Measurements from ENCODE around the gene TIGD3.

TIGD3 gene

GRCh38 chr11:65373839-65374580, 19.5 kb downstream of the TIGD3 start:
- DNase-seq = no peak

DNA sequence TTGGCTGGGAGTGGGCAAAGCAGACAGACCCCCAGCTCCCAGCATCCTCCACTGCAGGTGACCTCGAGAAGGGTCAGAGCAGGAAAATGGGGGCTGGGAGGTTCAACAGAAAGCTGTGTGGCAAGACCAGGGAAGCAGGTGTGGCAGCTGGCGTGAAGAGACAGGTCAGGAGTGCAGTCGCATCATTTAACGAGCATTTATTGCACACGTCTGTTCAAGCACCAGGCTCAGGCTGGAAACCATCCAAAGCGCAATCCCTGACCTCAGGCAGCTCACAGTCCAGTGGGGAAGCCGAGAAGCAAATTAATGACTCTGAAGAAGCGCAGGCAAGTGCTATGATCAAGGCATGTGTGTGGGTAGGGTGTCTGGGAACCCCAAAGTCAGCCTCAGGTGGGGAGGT, 20.5 kb downstream of the TIGD3 start:
- no peak for DNase-seq

DNA sequence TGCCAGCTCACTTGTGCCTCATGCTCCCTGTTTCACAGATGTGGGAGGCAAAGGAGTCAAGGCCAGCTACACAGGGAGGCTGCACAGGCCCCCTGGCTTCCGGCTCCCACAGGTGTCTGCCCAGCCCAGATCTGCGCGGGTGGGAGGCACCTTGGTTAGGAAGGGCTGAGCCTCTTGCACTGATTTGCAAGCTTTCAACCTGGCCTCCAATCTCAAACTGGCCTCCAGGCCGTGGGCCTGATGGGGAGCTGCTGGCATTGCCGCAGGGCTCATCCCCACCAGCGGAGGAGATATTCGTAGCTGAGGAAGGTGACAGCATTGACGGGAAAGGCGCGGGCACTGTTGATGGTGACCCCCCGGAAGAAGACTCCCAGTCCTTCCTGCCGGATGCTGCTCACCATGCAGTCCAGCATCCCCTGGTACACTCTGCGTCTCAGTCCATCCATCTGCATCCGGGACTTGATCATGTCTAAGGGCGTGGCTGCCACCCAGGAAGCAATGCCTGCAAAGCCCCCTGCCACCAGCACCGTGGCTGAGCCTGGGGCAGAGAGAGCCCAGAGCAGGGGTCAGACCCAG, 21.7 kb downstream of the TIGD3 start:
- DNase-seq = no peak

GRCh38 chr11:65377036-65377435, 22.5 kb downstream of the TIGD3 start:
- no peak for DNase-seq

- no peak for DNase-seq
These were observed 23.2 kb downstream of the TIGD3 start for GRCh38 chr11:65377777-65378176.

DNA sequence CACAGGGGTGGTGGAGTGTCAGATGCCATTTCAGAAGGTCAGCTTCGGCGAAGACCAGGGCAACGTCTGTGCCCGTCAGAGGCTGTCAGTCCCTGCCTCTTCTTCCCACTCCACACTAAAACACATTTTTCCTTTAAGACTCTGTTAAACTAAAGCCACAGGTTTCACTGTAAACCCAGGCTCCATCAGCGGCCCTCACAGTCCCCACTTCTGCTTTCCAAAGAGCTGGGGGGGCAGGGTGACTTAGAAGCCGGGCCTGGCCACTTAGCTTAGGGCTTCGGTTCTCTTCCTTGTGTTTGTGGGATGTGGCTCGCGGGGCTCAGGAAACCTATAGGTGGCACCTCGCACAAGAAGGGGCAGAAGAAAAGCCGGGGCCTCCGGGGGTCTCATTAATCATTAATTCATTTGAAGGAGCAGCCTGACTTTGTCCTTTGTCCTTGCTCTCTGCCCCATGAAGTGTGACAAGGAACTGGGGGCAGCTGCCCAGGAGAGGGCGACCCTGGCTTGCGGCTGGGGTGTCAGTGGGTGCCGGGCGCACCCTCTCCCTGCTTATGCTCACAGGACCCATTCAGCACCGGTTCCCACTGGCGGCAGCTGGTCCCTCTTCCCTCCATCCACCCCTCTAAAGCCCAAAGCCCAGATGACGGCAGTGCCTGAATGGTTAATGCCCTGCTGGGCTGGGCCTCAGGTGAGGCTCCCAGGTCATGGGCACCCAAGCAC, 23.8 kb downstream of the TIGD3 start:
- DNase-seq = no peak

GRCh38 chr11:65378928-65379638, 24.5 kb downstream of the TIGD3 start:
- no peak for DNase-seq

GRCh38 chr11:65379698-65380459, 25.3 kb downstream of the TIGD3 start:
- DNase-seq = no peak

GRCh38 chr11:65380460-65381119, 26.0 kb downstream of the TIGD3 start:
- DNase-seq = no peak

GRCh38 chr11:65381716-65382032, 27.1 kb downstream of the TIGD3 start:
- no peak for DNase-seq

DNA sequence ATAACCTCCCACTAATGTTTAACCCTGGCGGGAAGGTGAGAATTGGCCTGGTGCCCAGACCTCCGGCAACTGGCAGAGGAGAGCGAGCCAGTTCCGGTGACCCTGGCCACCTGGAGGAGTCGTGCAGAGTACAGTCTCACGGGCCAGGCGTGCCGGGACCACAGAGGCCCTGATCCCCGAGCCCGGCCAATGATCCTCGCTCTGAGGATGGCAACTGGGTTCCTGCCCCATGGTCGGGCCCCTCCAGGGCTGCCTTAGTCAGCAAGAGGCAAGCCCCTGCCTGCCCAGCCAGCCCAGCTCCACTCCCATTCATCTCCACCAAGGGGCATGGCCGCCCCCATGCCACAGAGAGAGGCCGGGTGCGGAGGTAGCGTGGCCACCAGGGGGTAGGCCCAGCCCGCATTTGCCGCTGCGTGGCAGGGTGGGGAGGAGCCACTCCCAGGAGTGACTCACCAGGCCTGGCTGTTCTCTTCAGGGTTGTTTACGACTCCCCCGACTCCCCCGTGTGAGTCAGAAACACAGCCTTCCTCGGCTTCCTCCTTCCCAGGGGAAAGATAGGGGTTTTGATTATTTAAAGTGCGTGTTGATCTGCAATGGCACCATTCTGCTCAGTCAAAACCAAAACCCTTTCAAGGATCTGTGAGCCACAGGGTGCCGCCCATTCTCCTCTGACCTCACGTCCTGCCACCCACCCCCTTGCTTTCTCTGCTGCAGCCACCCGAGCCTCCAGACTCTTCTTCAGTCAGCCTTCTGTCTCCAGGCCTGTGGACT, 27.7 kb downstream of the TIGD3 start, which contains the start of gene SLC25A45:
Gene SLC25A45, minus strand, starts transcription at position 614 of the 771 bp plus-strand sequence. CDS start 695 bp downstream, outside the sequence.
- peak; percentile 97 for DNase-seq

- no peak for DNase-seq
These were observed 28.3 kb downstream of the TIGD3 start for GRCh38 chr11:65382804-65383368.

GRCh38 chr11:65383778-65384177, 29.2 kb downstream of the TIGD3 start:
- no peak for DNase-seq

DNA sequence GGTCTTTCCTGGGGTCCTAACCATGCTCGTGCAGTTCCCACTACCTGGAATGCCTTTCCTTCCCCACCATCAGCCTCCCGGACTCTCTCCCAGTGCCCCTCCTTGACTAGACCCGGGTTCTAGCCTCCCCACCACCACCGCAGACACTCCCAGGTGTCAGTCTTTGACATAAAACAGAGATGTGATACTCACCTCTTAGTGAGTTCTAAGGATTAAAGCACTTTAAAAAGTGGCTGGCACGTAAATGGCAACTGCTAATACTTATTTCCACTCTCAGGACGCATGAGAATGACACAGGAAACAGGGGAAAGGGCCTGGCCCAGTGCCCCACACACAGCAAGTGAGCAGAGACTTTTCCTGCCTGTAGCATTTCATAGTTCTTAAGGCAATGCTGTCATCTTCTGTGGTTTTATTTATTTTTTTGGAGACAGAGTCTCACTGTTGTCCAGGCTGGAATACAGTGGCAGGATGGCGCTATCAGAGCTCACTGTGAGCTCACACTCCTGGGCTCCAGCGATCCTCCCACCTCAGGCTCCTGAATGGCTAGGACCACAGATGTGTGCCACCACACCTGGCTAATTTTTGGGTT, 29.8 kb downstream of the TIGD3 start:
- no peak for DNase-seq

- DNase-seq = peak; percentile 80
These were observed 32.0 kb downstream of the TIGD3 start, which contains the start of gene FRMD8 for GRCh38 chr11:65386307-65387140. TSS of gene FRMD8 (plus strand) at chr11:65386637. CDS start at chr11:65387037, 400 bp downstream.

GRCh38 chr11:65388731-65389130, 34.2 kb downstream of the TIGD3 start:
- DNase-seq = no peak

GRCh38 chr11:65389294-65389980, 34.9 kb downstream of the TIGD3 start:
- no peak for DNase-seq

DNA sequence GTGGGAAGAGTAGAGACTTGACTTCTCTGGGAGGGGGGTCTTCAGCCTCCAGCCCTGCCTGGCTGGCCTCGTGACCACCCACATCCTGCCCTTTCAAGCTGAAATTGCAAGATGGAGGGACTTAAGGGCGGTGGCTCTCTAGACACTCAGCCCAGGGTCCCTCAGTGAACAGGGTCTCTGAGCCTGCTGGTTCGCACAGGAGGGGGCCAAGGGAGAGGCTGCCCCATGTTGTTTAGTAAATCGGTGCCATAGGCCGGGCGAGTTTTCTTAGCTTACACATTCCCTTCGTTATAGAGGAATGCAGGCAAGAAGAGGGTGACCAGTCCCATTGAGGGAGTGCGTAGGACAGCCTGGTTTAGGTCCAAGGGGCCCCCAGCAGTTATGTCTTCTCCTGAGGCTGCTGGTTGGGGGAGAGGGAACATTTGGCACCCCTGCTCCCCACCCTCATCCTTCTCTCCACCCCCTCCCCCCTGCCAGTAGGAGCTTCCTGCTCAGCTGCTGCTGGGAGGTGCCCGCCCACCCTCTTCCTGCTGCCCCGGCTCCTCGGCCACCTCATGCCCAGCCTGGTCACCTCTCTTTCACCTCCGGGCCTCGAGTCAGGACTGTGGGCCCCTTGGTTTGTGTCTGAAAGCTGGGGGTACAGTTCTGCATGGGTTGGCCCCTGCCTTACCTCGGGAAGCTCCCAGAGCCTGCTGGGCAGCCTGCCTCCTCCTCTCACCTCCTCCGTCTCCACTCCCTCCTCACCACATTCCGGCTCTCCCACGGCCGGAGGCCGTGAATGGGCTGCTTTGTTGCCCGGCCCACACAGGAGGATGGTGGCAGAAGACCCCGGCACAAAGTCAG, 35.8 kb downstream of the TIGD3 start:
- DNase-seq = no peak
